ENCODE data around the gene TUBA3E. TPM values are rescaled to one million over a fixed set of nuclear protein-coding genes. Genes with fewer than 3 reads are reported as not detected.
"Not testable (repeated sequence)": the region's sequence is repeated elsewhere in the genome, so short reads cannot be mapped to it uniquely, and the experiment has no call there.

Gene TUBA3E
- total RNA-seq, 1 experiment from 2014 or later = not detected

- DNase-seq (ENCODE audit: extremely low read depth, low read depth) = not testable (repeated sequence)
Measured at GRCh38 chr2:130192451-130192850, 5.8 kb downstream of the TUBA3E start.

- not testable (repeated sequence) for DNase-seq (ENCODE audit: extremely low read depth, low read depth)
Measured at GRCh38 chr2:130191319-130191718, 6.9 kb downstream of the TUBA3E start.

GRCh38 chr2:130190237-130190636, 8.0 kb downstream of the TUBA3E start:
- DNase-seq (ENCODE audit: extremely low read depth, low read depth) = no peak

DNA sequence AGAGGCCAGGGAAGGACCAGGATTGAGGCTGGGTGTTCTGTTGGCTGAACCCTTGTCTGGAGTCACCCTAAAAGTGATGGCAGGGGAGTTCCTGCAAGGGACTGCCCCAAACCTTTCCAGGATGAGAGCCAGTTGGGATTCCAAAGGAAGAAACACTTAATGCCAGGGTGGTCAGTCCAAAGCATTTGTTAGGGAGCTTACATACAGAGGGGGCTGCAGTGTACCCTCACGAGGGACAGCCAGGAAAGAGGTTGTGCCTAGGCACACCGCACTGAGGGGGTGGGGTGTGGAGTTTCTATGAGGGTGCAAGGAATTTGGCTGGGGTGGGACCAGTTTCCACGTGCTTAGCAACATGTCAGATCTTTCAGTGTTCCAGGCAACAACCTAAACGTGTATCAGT, 9.3 kb downstream of the TUBA3E start:
- DNase-seq (ENCODE audit: extremely low read depth, low read depth) = not testable (repeated sequence)

- not testable (repeated sequence) for DNase-seq (ENCODE audit: extremely low read depth, low read depth)
Measured at GRCh38 chr2:130187859-130188792, 10.1 kb downstream of the TUBA3E start.

DNA sequence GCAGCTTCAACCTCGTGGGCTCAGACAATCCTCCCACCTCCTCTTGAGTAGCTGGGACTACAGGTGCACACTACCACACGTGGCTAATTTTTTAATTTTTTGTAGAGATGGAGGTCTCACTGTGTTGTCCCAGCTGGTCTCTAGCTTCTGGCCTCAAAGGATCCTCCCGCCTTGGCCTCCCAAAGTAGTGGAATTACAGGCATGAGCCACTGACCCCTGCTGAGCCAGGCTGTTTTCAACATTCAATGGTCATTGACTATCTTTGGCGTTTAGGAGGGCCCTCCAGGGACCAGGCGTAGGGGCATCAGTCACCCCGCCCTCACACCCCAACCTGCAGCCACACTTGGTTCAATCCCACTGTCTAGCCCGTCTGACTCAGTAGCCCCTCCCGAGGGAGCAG, 11.0 kb downstream of the TUBA3E start:
- DNase-seq (ENCODE audit: extremely low read depth, low read depth) = no peak

DNA sequence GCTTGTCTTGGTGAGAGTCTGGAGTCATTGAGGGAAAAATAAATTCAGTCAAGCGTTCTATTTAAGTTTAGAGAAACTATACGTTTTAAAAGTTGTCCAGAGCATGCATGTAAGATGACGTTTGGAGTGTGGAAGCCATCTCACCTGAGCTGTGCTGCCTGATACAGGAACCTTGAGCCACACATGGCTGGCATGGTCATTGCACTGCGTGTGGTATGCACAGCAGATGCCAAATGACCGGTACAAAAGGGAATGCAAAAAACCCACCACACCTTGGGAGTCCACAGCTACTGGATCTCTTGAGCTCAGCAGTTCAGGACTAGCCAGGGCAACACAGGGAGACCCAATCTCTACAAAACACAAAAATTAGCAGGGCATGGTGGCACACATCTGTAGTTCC, 11.8 kb downstream of the TUBA3E start:
- DNase-seq (ENCODE audit: extremely low read depth, low read depth) = no peak

DNA sequence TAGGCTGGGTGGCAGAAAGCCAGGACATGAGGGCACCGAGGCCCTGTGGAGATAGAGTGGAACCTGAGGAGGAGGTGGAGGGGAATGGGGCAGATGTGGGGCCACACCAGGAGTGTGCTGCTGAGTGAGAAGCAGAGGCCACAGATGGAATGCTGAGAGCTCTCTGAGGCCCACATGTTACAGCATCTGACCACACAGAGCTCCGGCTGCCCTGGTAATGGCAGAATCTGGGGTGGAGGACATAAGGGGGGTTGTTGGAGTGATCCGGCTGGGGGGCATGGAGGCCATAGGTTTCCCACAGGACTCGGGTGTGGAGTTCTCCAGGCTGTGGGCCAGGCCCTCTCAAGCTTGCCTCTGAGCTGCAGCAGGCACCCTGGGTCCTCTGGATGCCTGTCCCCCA, 12.3 kb downstream of the TUBA3E start:
- DNase-seq (ENCODE audit: extremely low read depth, low read depth) = no peak

- DNase-seq (ENCODE audit: extremely low read depth, low read depth) = no peak
Measured at GRCh38 chr2:130185436-130185835, 12.8 kb downstream of the TUBA3E start.

- DNase-seq (ENCODE audit: extremely low read depth, low read depth) = no peak
Measured at GRCh38 chr2:130183512-130184373, 14.5 kb downstream of the TUBA3E start.

DNA sequence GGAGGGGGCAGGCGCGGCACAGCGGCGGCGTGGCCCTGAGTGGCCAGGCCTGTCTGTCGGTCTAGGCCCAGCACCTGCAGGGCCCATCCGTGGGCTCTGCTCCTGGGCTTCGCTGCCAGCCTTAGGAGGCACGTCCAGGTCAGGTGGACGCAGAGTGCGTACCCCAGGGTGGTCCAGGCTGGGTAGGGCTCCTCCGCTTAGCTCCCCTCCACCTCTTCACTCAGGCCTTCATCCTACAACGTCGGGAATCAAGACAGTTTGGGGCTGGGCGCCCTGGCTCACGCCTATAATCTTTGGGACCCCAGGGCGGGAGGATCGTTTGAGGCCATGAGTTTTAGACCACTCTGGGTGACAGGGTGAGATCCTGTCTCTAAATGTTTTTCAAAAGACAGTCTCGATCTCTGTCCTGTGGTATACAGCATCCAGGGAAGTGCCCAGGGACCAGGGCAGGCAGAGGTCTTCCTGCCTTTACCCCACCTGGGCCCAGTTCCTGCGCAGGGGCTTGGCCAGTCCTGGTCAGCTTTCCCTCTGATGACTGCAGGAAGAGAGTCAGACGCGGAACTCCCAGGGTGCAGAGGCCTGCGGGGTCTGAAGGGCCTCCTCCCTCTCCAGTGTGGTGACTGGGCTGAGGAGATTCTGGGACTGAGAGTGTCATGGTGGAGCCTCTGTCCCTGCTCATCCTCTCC, 15.3 kb downstream of the TUBA3E start:
- not testable (repeated sequence) for DNase-seq (ENCODE audit: extremely low read depth, low read depth)

- peak; percentile 84 for DNase-seq (ENCODE audit: extremely low read depth, low read depth)
Measured at GRCh38 chr2:130181880-130182682, 16.2 kb downstream of the TUBA3E start, which contains the start of gene MZT2B. Gene MZT2B, plus strand, starts transcription at chr2:130182262. Its CDS starts 21 bp downstream, at chr2:130182283.

DNA sequence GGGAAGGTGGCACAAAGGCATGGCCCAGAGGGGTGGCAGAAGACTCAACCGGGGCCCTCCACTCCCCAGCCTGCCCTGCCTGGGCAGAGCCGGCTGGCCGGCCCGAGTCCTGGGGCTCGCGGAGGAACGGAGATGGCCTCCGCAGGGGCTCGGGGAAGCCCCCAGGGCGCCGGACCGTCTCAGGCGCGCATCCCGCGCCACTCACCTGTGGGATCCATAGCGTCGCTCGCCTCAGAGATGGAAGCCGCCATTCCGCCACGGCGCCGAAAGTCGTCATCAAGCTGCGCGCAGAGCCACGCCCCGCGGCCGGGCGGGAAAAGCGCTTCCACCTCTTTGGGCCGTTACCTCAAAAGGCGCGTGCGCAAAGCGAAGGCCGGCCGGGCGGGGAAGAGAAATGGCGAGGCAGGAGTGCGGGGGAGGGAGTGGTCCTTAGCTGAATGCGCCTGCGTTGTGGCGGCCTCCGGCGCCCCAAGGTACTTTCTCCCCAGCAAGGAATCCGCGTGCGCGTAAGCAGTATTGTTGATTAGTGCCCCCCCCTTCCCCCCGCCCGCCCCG, 16.8 kb downstream of the TUBA3E start, which contains the start of gene SMPD4:
SMPD4 (minus strand) TSS at position 278 of the 555 bp plus-strand sequence. CDS start 5,010 bp downstream, outside the sequence.
- DNase-seq (ENCODE audit: extremely low read depth, low read depth) = peak; percentile 97

DNA sequence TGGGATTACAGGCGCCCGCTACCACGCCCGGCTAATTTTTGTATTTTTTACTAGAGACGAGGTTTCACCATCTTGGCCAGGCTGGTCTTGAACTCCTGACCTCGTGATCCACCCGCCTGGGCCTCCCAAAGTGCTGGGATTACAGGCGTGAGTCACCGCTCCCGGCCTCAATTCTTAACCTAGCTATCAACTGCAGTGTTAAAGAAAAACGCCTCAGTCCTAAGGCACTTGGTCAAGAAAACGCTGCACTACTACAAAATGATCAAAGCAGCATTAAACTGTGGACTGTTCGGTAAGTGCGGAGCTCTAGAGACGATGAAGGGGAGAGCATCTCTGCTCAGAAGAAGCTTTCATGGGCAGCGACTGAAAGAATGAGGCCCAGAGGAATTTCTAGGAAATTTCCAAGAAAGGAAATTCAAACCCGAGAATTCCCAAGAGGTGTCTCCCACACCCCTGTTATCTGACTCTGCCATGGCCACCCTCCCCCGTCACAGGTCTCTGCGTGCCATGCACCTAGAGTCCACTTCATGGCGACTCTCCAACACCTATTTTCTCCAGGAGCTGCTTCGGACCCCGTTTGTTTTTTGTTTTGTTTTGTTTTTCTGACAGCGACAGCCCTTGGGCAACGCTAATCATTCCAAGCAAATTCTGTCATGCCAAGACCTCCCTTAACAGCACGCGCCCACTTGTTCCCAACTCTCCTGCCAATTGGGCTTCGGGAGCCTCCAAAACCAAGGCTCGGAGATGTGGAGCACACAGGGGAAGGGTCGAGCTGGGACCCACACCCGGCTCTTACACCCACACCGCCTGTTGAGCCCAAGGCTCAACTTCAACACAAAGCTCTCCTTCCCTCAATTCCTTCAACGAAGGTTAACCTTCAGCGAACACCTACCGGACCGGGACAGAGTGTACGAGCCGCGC, 17.6 kb downstream of the TUBA3E start:
- not testable (repeated sequence) for DNase-seq (ENCODE audit: extremely low read depth, low read depth)

DNA sequence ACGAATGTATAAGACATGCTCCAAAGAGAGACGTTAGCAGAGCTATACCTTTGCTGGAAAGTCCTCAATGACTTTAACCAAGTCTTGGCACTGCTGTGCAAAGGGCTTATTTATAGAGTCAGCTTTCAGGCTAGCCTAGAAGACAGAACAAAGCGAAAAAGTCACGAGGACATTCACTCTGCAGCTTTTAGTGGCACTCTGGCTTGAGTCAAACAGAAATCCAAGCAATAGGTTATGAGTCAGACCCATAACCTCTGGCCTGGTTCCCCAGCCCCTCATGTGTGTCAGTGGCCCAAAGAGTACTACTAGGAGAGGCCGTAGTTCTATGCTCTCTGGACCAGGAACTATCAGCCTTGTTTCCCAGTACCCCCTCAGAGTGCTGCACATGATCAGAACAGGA, 23.4 kb downstream of the TUBA3E start:
- DNase-seq (ENCODE audit: extremely low read depth, low read depth) = not testable (repeated sequence)

DNA sequence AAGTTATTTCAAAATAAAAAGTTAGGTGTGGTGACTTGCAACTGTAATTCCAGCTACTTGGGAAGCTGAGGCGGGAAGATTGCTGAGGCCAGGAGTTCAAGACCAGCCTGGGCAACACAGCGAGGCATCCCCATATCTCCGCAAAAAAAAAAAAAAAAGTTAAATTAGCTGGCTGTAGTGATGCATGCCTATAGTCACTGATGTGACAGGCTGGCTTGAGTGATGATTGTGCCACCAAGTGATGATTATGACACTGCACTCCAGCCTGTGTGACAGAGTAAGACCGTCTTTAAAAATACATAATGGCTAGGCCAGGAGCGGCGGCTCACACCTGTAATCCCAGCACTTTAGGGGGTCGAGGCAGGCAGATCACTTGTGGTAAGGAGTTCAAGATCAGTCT, 28.3 kb downstream of the TUBA3E start:
- DNase-seq (ENCODE audit: extremely low read depth, low read depth) = no peak

- not testable (repeated sequence) for DNase-seq (ENCODE audit: extremely low read depth, low read depth)
Measured at GRCh38 chr2:130169163-130169562, 29.1 kb downstream of the TUBA3E start.

- DNase-seq (ENCODE audit: extremely low read depth, low read depth) = not testable (repeated sequence)
Measured at GRCh38 chr2:130166611-130167010, 31.6 kb downstream of the TUBA3E start.
